Measurements from ENCODE around the gene HLA-DQB1.
A peak's percentile ranks its signal among the peaks of the same experiment; 100 is the strongest.

The HLA-DQB1 gene

GRCh38 chr6:32623693-32624092 is 42.8 kb downstream of the HLA-DQB1 start:
- no peak for DNase-seq

- peak; percentile 20 for DNase-seq
Observed at GRCh38 chr6:32622545-32623401, 43.7 kb downstream of the HLA-DQB1 start.

- no peak for DNase-seq
Observed at GRCh38 chr6:32621372-32621771, 45.1 kb downstream of the HLA-DQB1 start.

GRCh38 chr6:32617751-32618150 is 48.7 kb downstream of the HLA-DQB1 start:
- DNase-seq, result no peak

- DNase-seq, result no peak
Observed at GRCh38 chr6:32615885-32616532, 50.4 kb downstream of the HLA-DQB1 start.

- DNase-seq, result no peak
Observed at GRCh38 chr6:32614366-32615081, 51.9 kb downstream of the HLA-DQB1 start.

- DNase-seq, result no peak
Observed at GRCh38 chr6:32613475-32613874, 53.0 kb downstream of the HLA-DQB1 start.

GRCh38 chr6:32610682-32611296 is 55.7 kb downstream of the HLA-DQB1 start:
- no peak for DNase-seq

GRCh38 chr6:32609731-32610640 is 56.5 kb downstream of the HLA-DQB1 start:
- DNase-seq, result peak; percentile 40
